Caco-2 (cell line): Measurements from ENCODE around the gene PARP4. TPM values are rescaled to one million over a fixed set of nuclear protein-coding genes. Genes with fewer than 3 reads are reported as not detected.
"Not testable (repeated sequence)": the region's sequence is repeated elsewhere in the genome, so short reads cannot be mapped to it uniquely, and the experiment has no call there.

Experiments used
- BruUV-seq: library from RNA; stranded (reverse); fragments of 400-500 nt; replicated peaks from 2 replicates; lab custom pipeline; 2021; lab: Mats Ljungman, UMichigan
- CTCF ChIA-PET: fragments of 300-600 bp; sonication (Branson Sonifier 250); formaldehyde crosslinking; loops from one replicate; lab custom pipeline; 2022; ENCODE audit warnings: antibody characterized with exemption; lab: Charles Lee
- POLR2A ChIA-PET: fragments of 300-600 bp; sonication (Branson Sonifier 250); formaldehyde crosslinking; loops from one replicate; lab custom pipeline; 2022; ENCODE audit warnings: antibody characterized with exemption; lab: Charles Lee
- DNase-seq, 2 experiments: peaks; one replicate each; pipeline versions ENCODE4 v3.0.0 to v3.0.0-alpha.2; 2020 to 2022
- H3K27me3 ChIP-seq: replicated peaks from 2 replicates; pipeline ENCODE4 v1.6.0; 2011; ENCODE audit warnings: low read length; ENCODE audit not compliant: control insufficient read depth, insufficient read depth
- H3K36me3 ChIP-seq: 2 replicates; pipeline ENCODE4 v1.5.1; 2011; ENCODE audit warnings: low read length; ENCODE audit not compliant: control insufficient read depth, insufficient read depth
- H3K4me1 ChIP-seq: fragments of 250-450 bp; sonication (Bioruptor Pico); 2 replicates; pipeline ENCODE4 v1.5.1; 2020; ENCODE audit warnings: mild to moderate bottlenecking
- H3K4me3 ChIP-seq: 2 replicates; pipeline ENCODE4 v1.5.1; 2011; ENCODE audit warnings: low read depth, mild to moderate bottlenecking, control low read depth, low read length
- H3K9me3 ChIP-seq: fragments of 250-450 bp; sonication (Bioruptor Pico); 2 replicates; pipeline ENCODE4 v1.5.1; 2020; ENCODE audit warnings: mild to moderate bottlenecking, moderate library complexity
- H3K27ac Mint-ChIP-seq: one replicate; pipeline ENCODE4 v1.8.0; 2022; ENCODE audit warnings: mixed read lengths; ENCODE audit not compliant: unreplicated experiment
- H3K27me3 Mint-ChIP-seq: one replicate; pipeline ENCODE4 v1.8.0; 2022; ENCODE audit warnings: mixed read lengths; ENCODE audit not compliant: insufficient read depth, unreplicated experiment
- H3K36me3 Mint-ChIP-seq: one replicate; pipeline ENCODE4 v1.8.0; 2022; ENCODE audit warnings: mild to moderate bottlenecking, mixed read lengths; ENCODE audit not compliant: insufficient read depth, unreplicated experiment
- H3K4me1 Mint-ChIP-seq: one replicate; pipeline ENCODE4 v1.8.0; 2022; ENCODE audit warnings: low read depth, mixed read lengths; ENCODE audit not compliant: unreplicated experiment
- H3K4me3 Mint-ChIP-seq: one replicate; pipeline ENCODE4 v1.8.0; 2022; ENCODE audit warnings: mild to moderate bottlenecking, moderate library complexity, mixed read lengths; ENCODE audit not compliant: unreplicated experiment
- H3K9me3 Mint-ChIP-seq: one replicate; pipeline ENCODE4 v1.8.0; 2022; ENCODE audit warnings: mixed read lengths; ENCODE audit not compliant: unreplicated experiment
- CTCF ChIP-seq, 2 experiments: fragments of 200-600 bp in 1 of 2; IDR thresholded peaks; 1 replicate in 1 of 2; 2 replicates in 1 of 2; pipeline versions ENCODE4 v1.5.1 to v1.8.0; 2011 to 2022; ENCODE audit warnings: antibody characterized with exemption in 1 of 2, control low read depth in 1 of 2, inconsistent platforms in 1 of 2, low read depth in 1 of 2, low read length in 1 of 2, mild to moderate bottlenecking in 1 of 2, moderate library complexity in 1 of 2; ENCODE audit not compliant: insufficient read depth in 1 of 2, severe bottlenecking in 1 of 2, unreplicated experiment in 1 of 2
- intact Hi-C: fragments of 100-400 bp; cut with micrococcal nuclease; formaldehyde crosslinking; loops from one replicate; pipeline ENCODE4 v1.10.0; 2022; ENCODE audit not compliant: unreplicated experiment
- total RNA-seq: library from RNA; stranded (reverse); gene quantifications from 2 replicates; pipeline ENCODE4 v1.2.3, GENCODE V29; 2022

Gene PARP4
- total RNA-seq, 1 experiment from 2014 or later = 29.7 TPM

GRCh38 chr13:24406524-24406923, 106.1 kb downstream of the PARP4 start:
- Mint-ChIP-seq H3K27me3 (peaks cover 30% of the 10 kb centered on the region), H3K27ac (no peak overlapping the region), H3K9me3 (no peaks in the 10 kb centered on the region), H3K4me3 (no peak overlapping the region), H3K36me3 (peaks cover 5% of the 10 kb centered on the region), H3K4me1 (no peaks in the 10 kb centered on the region)
- ChIA-PET CTCF (no interaction called here), POLR2A (no interaction called here)
- Histone ChIP-seq H3K36me3 (no peaks in the 10 kb centered on the region), H3K4me1 (no peaks in the 10 kb centered on the region), H3K9me3 (no peaks in the 10 kb centered on the region), H3K27me3 (no peaks in the 10 kb centered on the region), H3K4me3 (no peak overlapping the region)
- no TSS peak for BruUV-seq
- no peak for DNase-seq
- no peak for TF ChIP-seq CTCF (IDR thresholded peaks at IDR 0.05; ENCODE audit: insufficient read depth in 1 of 2, low read depth in 1 of 2, low read length in 1 of 2, severe bottlenecking in 1 of 2, unreplicated experiment in 1 of 2)
- intact Hi-C loops = no loop called here

GRCh38 chr13:24396821-24397220, 115.8 kb downstream of the PARP4 start:
- DNase-seq = no peak
- no TSS peak for BruUV-seq
- intact Hi-C loops = no loop called here
- Histone ChIP-seq H3K36me3 (no peaks in the 10 kb centered on the region), H3K4me1 (no peaks in the 10 kb centered on the region), H3K9me3 (peaks cover 5% of the 10 kb centered on the region; the same call in 1 of the 2 replicates), H3K4me3 (no peak overlapping the region), H3K27me3 (no peaks in the 10 kb centered on the region)
- H3K4me3 Mint-ChIP-seq = no peak overlapping the region
- H3K27me3 Mint-ChIP-seq = peaks cover 2% of the 10 kb centered on the region
- H3K4me1 Mint-ChIP-seq = peaks cover 6% of the 10 kb centered on the region
- no peaks in the 10 kb centered on the region for H3K36me3 Mint-ChIP-seq
- no peak overlapping the region for H3K27ac Mint-ChIP-seq
- no peak for TF ChIP-seq CTCF (IDR thresholded peaks at IDR 0.05; ENCODE audit: insufficient read depth in 1 of 2, low read depth in 1 of 2, low read length in 1 of 2, severe bottlenecking in 1 of 2, unreplicated experiment in 1 of 2)
- H3K9me3 Mint-ChIP-seq = peaks cover 17% of the 10 kb centered on the region
- ChIA-PET POLR2A (no interaction called here), CTCF (no interaction called here)

DNA sequence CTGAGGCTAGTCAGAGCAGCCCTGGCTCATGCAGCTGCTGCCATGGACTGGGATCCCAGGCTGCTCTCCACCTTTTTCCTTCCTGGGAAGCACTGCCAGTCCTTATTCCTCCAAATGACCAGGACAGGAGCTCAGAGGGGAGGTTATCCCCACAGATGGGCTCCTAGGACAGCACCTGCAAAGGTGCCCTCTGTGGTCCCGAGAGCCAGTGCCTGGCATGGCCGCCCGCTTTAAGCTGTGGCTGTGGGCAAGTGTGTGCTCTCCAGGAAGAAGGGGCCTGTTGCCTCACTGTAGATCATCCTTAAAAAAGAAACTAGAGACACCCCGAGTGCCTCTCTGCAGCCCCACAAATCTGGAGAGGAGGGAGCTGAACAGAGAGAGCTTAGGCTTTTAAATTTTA, 119.6 kb downstream of the PARP4 start:
- Histone ChIP-seq H3K9me3 (peaks cover 5% of the 10 kb centered on the region; the same call in 1 of the 2 replicates), H3K36me3 (no peaks in the 10 kb centered on the region), H3K27me3 (no peaks in the 10 kb centered on the region), H3K4me3 (no peak overlapping the region), H3K4me1 (no peaks in the 10 kb centered on the region)
- no peak for TF ChIP-seq CTCF (IDR thresholded peaks at IDR 0.05; ENCODE audit: insufficient read depth in 1 of 2, low read depth in 1 of 2, low read length in 1 of 2, severe bottlenecking in 1 of 2, unreplicated experiment in 1 of 2)
- no peaks in the 10 kb centered on the region for H3K4me1 Mint-ChIP-seq
- H3K36me3 Mint-ChIP-seq = no peaks in the 10 kb centered on the region
- no peak overlapping the region for H3K27ac Mint-ChIP-seq
- ChIA-PET POLR2A (no interaction called here), CTCF (no interaction called here)
- no TSS peak for BruUV-seq
- H3K9me3 Mint-ChIP-seq = peaks cover 11% of the 10 kb centered on the region
- H3K27me3 Mint-ChIP-seq = no peaks in the 10 kb centered on the region
- DNase-seq = no peak
- no peak overlapping the region for H3K4me3 Mint-ChIP-seq
- intact Hi-C loops = no loop called here

DNA sequence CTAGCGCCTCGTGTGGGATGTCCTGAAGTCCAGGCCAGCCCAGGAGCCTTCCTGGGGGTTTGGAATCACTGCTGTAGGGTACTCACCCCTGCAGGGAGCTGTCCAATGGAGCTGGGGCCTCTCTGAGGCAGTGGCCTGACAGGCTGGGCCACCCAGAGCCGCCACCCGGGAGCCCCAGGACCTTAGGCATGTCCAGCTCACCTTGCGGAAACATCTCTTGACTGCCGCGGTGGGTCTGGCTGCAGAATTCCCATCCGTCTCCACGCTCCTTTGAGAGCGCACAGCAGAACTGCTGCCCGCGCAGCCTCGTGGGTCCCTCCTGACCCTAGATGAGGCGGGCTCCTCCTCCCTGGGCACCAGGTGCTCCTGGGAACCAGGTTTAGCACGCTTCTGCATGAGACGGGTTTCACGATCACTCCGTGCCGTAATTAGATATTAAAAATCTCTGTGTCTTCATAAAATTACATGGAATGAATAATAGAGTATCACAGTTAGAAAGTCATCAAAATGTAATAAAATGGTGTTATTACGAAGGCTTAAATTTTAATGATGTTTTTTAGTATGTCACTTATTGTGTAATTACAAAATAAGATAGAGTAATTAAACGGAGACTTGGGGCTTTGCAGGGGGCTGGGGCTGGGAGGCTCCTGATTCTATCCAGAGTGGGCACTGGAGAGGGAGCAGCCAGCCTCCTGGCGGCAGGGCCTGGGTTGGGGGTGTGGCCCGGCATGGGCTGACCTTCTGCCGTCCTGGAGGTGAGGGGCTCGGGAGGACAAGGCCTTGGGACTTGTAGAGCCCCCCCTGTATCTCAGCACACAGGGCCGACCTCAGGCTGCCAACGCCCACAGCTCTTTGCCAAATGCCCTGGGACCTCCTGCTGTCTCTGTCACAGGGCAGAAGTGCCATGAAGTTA, 120.6 kb downstream of the PARP4 start:
- H3K36me3 ChIP-seq, BruUV-seq, H3K9me3 Mint-ChIP-seq, H3K27ac Mint-ChIP-seq, H3K36me3 Mint-ChIP-seq, DNase-seq, H3K4me1 ChIP-seq, H3K27me3 ChIP-seq, H3K9me3 ChIP-seq, H3K4me3 ChIP-seq, H3K27me3 Mint-ChIP-seq, POLR2A ChIA-PET, intact Hi-C loops, H3K4me3 Mint-ChIP-seq, H3K4me1 Mint-ChIP-seq: not testable (repeated sequence)
- CTCF ChIA-PET = interaction anchor here (0.6 kb wide), 1 partner anchor 1795 kb away, joined by 3 read pairs; no protein-coding TSS in a partner anchor

- DNase-seq, H3K9me3 ChIP-seq, H3K4me3 ChIP-seq, H3K9me3 Mint-ChIP-seq, H3K36me3 ChIP-seq, H3K4me3 Mint-ChIP-seq, H3K36me3 Mint-ChIP-seq, POLR2A ChIA-PET, intact Hi-C loops, CTCF ChIA-PET, H3K27me3 ChIP-seq, H3K4me1 Mint-ChIP-seq, BruUV-seq, H3K4me1 ChIP-seq, H3K27ac Mint-ChIP-seq, H3K27me3 Mint-ChIP-seq: not testable (repeated sequence)
Observed at GRCh38 chr13:24390795-24391194, 121.8 kb downstream of the PARP4 start.
